Neural cell (in vitro differentiated cells): ENCODE results near the gene TENM3. TPM values are rescaled to one million over a fixed set of nuclear protein-coding genes. Genes with fewer than 3 reads are reported as not detected.

ENCODE experiments used
- H2AFZ ChIP-seq: fragments of 200-600, 300-800 bp; sonication (generic), shearing (Covaris generic); 2 replicates; pipeline ENCODE4 v1.6.0; 2014; ENCODE audit warnings: low read depth, mild to moderate bottlenecking, antibody characterized with exemption, low read length, moderate library complexity
- H3F3A ChIP-seq: fragments of 200-600 bp; shearing (Covaris generic); 2 replicates; pipeline ENCODE4 v1.6.1; 2016; ENCODE audit warnings: mild to moderate bottlenecking, moderate library complexity, mixed read lengths, antibody characterized with exemption, low read length; ENCODE audit not compliant: insufficient read depth, poor library complexity, severe bottlenecking
- H3K27ac ChIP-seq: fragments of 200-600, 300-800 bp; sonication (generic), shearing (Covaris generic); 2 replicates; pipeline ENCODE4 v1.5.1; 2014; ENCODE audit warnings: mild to moderate bottlenecking, low read length, moderate library complexity
- H3K27me3 ChIP-seq: fragments of 300-800, 200-600 bp; sonication (generic), shearing (Covaris generic); 2 replicates; pipeline ENCODE4 v1.6.0; 2014; ENCODE audit warnings: mild to moderate bottlenecking, low read depth, low read length, moderate library complexity; ENCODE audit not compliant: insufficient read depth
- H3K36me3 ChIP-seq: fragments of 300-800, 200-600 bp; sonication (generic), shearing (Covaris generic); 2 replicates; pipeline ENCODE4 v1.5.1; 2014; ENCODE audit warnings: mild to moderate bottlenecking, antibody characterized with exemption, low read length, moderate library complexity; ENCODE audit not compliant: insufficient read depth
- H3K4me2 ChIP-seq: fragments of 300-800, 200-600 bp; sonication (generic), shearing (Covaris generic); 2 replicates; pipeline ENCODE4 v1.6.0; 2014; ENCODE audit warnings: mild to moderate bottlenecking, low read length
- H3K4me3 ChIP-seq: fragments of 300-800, 200-600 bp; sonication (generic), shearing (Covaris generic); 2 replicates; pipeline ENCODE4 v1.5.1; 2014; ENCODE audit warnings: mild to moderate bottlenecking, low read length, moderate library complexity
- H3K79me2 ChIP-seq: fragments of 200-600 bp; shearing (Covaris generic); replicated peaks from 2 replicates; pipeline ENCODE4 v1.6.0; 2014; ENCODE audit warnings: mild to moderate bottlenecking, low read length, moderate library complexity; ENCODE audit not compliant: insufficient read depth
- H3K9ac ChIP-seq: fragments of 300-800, 200-600 bp; sonication (generic), shearing (Covaris generic); 2 replicates; pipeline ENCODE4 v1.6.1; 2016; ENCODE audit warnings: mild to moderate bottlenecking, low read length, mixed read lengths
- H3K9me2 ChIP-seq: fragments of 200-600 bp; shearing (Covaris generic); 2 replicates; pipeline ENCODE4 v1.6.1; 2016; ENCODE audit warnings: mild to moderate bottlenecking, low read length, mixed read lengths; ENCODE audit not compliant: insufficient read depth
- H3K9me3 ChIP-seq: fragments of 200-600, 300-800 bp; sonication (generic), shearing (Covaris generic); 2 replicates; pipeline ENCODE4 v1.6.1; 2016; ENCODE audit warnings: mild to moderate bottlenecking, mixed run types, low read length, moderate library complexity, mixed read lengths
- H4K20me1 ChIP-seq: fragments of 200-600 bp; shearing (Covaris generic); 2 replicates; pipeline ENCODE4 v1.6.1; 2016; ENCODE audit warnings: mild to moderate bottlenecking, mixed run types; ENCODE audit not compliant: insufficient read depth
- EP300 ChIP-seq: fragments of 450-650 bp; conservative IDR thresholded peaks from 2 replicates; pipeline ENCODE4 v1.6.1; 2014; ENCODE audit warnings: antibody characterized with exemption, mild to moderate bottlenecking, moderate library complexity; ENCODE audit not compliant: poor library complexity, severe bottlenecking
- EZH2 ChIP-seq: fragments of 200-600, 300-800 bp; shearing (Covaris generic), sonication (generic); IDR thresholded peaks from 2 replicates; pipeline ENCODE4 v1.6.1; 2014; ENCODE audit warnings: antibody characterized with exemption, low read length, borderline replicate concordance, mild to moderate bottlenecking; ENCODE audit not compliant: insufficient read depth, poor library complexity, severe bottlenecking
- MXI1 ChIP-seq: fragments of 450-650 bp; conservative IDR thresholded peaks from 2 replicates; pipeline ENCODE4 v1.6.1; 2014; ENCODE audit warnings: antibody characterized with exemption, mild to moderate bottlenecking; ENCODE audit not compliant: poor library complexity, severe bottlenecking
- POLR2AphosphoS5 ChIP-seq: IDR thresholded peaks from 2 replicates; pipeline ENCODE4 v1.6.1; 2012
- RAD21 ChIP-seq: fragments of 450-650 bp; conservative IDR thresholded peaks from 2 replicates; pipeline ENCODE4 v1.6.1; 2014; ENCODE audit warnings: antibody characterized with exemption, mild to moderate bottlenecking, moderate library complexity
- SMC3 ChIP-seq: fragments of 450-650 bp; conservative IDR thresholded peaks from 2 replicates; pipeline ENCODE4 v1.6.1; 2014; ENCODE audit warnings: antibody characterized with exemption, mild to moderate bottlenecking, moderate library complexity; ENCODE audit not compliant: poor library complexity
- TAF1 ChIP-seq: IDR thresholded peaks from 2 replicates; pipeline ENCODE4 v1.6.1; 2012; ENCODE audit warnings: low read depth
- polyA plus RNA-seq: library from polyadenylated mRNA; depleted of rRNA; stranded (reverse); fragments of >200 nt; gene quantifications from 2 replicates; pipeline ENCODE4 v1.2.3, GENCODE V29; 2014
- TF ChIP-seq, protein P1 (sequence below): IDR thresholded peaks from 2 replicates; pipeline ENCODE4 v1.6.1; 2012; ENCODE audit warnings: borderline replicate concordance
- TF ChIP-seq, protein P2 (sequence below): fragments of 450-650 bp; IDR thresholded peaks from 2 replicates; pipeline ENCODE4 v1.5.1; 2014; ENCODE audit warnings: antibody characterized with exemption, mild to moderate bottlenecking, moderate library complexity; ENCODE audit not compliant: poor library complexity, severe bottlenecking

The TENM3 gene
- polyA plus RNA-seq, 1 donor from 2014 or later, result 7.3 TPM

DNA sequence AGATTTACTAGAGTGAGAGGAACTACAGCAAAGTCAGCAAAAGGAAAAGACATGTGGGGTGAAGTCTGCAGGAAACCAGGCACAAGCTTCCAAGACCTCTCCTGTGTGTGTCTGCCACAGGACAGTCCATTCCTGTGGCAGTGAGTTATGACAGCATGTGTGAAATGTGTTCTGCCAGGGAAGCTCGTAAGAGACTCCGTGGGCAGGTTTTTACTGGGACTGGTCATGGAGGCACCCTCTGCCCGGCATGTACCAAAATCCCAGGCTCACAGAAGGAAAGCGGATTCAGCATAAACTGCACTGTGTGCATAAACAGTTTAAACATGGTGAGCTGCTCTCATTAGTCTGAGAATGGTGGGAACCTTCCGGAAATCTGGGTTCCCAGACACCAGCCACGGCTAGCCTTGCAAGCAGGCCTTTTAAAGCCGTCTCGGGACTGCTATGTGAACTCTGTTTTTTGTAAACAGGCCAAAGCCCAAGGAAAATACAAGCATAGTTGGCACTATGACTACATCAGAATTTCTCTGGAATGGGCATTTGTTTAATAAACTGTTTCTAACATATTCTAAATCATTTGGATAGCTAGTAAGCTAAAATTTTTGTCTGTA, 288.5 kb downstream of the TENM3 start:
- no peak overlapping the region for H3K4me2 ChIP-seq
- no peak overlapping the region for H3K9ac ChIP-seq
- no peaks in the 10 kb centered on the region for H4K20me1 ChIP-seq
- no peaks in the 10 kb centered on the region for H3K9me2 ChIP-seq
- no peaks in the 10 kb centered on the region for H3K27me3 ChIP-seq
- no peaks in the 10 kb centered on the region for H3K36me3 ChIP-seq
- H2AFZ ChIP-seq, result no peak overlapping the region
- H3K27ac ChIP-seq, result no peak overlapping the region
- no peak overlapping the region for H3K4me3 ChIP-seq
- TF ChIP-seq MXI1 (no peak), TAF1 (no peak), RAD21 (no peak), EP300 (no peak), POLR2AphosphoS5 (no peak), SMC3 (no peak), EZH2 (no peak)
- TF ChIP-seq, protein P1, sequence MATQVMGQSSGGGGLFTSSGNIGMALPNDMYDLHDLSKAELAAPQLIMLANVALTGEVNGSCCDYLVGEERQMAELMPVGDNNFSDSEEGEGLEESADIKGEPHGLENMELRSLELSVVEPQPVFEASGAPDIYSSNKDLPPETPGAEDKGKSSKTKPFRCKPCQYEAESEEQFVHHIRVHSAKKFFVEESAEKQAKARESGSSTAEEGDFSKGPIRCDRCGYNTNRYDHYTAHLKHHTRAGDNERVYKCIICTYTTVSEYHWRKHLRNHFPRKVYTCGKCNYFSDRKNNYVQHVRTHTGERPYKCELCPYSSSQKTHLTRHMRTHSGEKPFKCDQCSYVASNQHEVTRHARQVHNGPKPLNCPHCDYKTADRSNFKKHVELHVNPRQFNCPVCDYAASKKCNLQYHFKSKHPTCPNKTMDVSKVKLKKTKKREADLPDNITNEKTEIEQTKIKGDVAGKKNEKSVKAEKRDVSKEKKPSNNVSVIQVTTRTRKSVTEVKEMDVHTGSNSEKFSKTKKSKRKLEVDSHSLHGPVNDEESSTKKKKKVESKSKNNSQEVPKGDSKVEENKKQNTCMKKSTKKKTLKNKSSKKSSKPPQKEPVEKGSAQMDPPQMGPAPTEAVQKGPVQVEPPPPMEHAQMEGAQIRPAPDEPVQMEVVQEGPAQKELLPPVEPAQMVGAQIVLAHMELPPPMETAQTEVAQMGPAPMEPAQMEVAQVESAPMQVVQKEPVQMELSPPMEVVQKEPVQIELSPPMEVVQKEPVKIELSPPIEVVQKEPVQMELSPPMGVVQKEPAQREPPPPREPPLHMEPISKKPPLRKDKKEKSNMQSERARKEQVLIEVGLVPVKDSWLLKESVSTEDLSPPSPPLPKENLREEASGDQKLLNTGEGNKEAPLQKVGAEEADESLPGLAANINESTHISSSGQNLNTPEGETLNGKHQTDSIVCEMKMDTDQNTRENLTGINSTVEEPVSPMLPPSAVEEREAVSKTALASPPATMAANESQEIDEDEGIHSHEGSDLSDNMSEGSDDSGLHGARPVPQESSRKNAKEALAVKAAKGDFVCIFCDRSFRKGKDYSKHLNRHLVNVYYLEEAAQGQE, result no peak
- TF ChIP-seq, protein P2, sequence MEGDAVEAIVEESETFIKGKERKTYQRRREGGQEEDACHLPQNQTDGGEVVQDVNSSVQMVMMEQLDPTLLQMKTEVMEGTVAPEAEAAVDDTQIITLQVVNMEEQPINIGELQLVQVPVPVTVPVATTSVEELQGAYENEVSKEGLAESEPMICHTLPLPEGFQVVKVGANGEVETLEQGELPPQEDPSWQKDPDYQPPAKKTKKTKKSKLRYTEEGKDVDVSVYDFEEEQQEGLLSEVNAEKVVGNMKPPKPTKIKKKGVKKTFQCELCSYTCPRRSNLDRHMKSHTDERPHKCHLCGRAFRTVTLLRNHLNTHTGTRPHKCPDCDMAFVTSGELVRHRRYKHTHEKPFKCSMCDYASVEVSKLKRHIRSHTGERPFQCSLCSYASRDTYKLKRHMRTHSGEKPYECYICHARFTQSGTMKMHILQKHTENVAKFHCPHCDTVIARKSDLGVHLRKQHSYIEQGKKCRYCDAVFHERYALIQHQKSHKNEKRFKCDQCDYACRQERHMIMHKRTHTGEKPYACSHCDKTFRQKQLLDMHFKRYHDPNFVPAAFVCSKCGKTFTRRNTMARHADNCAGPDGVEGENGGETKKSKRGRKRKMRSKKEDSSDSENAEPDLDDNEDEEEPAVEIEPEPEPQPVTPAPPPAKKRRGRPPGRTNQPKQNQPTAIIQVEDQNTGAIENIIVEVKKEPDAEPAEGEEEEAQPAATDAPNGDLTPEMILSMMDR, result no peak
- H3K9me3 ChIP-seq, result no peaks in the 10 kb centered on the region
- H3F3A ChIP-seq, result no peaks in the 10 kb centered on the region
- peaks cover 17% of the 10 kb centered on the region for H3K79me2 ChIP-seq

DNA sequence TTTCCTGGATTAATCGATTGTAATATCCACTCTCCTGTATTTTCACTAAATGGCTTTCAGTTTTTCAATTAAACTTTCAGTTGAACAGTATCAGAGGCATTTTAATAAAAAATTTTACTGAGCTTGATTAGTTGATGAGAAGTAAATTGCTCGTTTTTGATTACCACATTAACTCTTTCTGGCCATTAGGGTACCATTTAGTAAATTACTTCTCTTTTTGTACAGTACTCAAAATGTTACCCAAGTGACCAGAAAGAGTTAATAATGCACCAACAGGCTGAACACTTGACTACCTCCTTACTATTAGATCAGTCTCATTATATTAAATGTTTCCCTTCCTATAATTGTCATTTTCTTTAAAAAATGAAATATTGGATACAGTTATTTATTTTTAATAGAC, 289.2 kb downstream of the TENM3 start:
- Histone ChIP-seq H2AFZ (no peak overlapping the region), H3K9ac (no peak overlapping the region), H3F3A (no peaks in the 10 kb centered on the region), H3K9me2 (no peaks in the 10 kb centered on the region), H4K20me1 (no peaks in the 10 kb centered on the region), H3K79me2 (peaks cover 14% of the 10 kb centered on the region), H3K4me2 (no peak overlapping the region), H3K36me3 (no peaks in the 10 kb centered on the region), H3K9me3 (no peaks in the 10 kb centered on the region), H3K4me3 (no peak overlapping the region), H3K27ac (no peak overlapping the region), H3K27me3 (no peaks in the 10 kb centered on the region)
- TF ChIP-seq TAF1 (no peak), MXI1 (no peak), SMC3 (no peak), EZH2 (no peak), POLR2AphosphoS5 (no peak)
- TF ChIP-seq, protein P2, result no peak
- TF ChIP-seq, protein P1, result no peak
